ENCODE results near the gene NEURL2. TPM values are rescaled to one million over a fixed set of nuclear protein-coding genes. Genes with fewer than 3 reads are reported as not detected.
"Not testable (repeated sequence)": the region's sequence is repeated elsewhere in the genome, so short reads cannot be mapped to it uniquely, and the experiment has no call there.

The NEURL2 gene
- total RNA-seq, 1 donor from 2014 or later: 6.4 TPM

DNA sequence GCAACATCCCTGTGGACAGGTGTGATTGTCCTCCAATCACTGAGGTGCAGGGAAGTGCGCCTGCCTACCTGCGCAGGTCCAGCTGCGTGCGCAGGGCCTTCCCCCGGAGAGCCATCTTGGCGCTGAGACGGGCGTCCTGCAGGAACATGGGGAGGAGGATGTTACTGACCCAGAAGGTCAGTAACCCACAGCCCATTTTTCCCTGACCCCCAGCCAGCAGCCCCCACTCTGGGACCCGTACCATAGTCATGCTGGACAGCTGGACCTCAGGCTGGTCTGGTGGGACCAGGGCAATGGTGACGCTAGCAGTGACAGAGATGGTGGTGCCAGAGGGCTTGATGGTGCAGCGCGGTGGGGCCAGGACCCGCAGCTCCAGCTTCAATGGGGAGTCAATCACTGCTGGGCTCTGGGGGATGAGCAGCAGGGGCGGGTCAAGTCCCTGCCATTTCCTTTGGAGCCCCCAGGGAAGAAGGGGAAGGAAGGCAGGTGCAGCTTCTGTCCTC, 11.2 kb upstream of the NEURL2 start:
- Mint-ChIP-seq H3K4me1 (ENCODE audit: unreplicated experiment) (no peaks in the 10 kb centered on the region), H3K27me3 (no peaks in the 10 kb centered on the region), H3K9me3 (no peaks in the 10 kb centered on the region), H3K4me3 (no peak overlapping the region), H3K27ac (no peak overlapping the region), H3K36me3 (peaks cover 9% of the 10 kb centered on the region)
- no peak for DNase-seq (ENCODE audit: extremely low spot score, unreplicated experiment)
- TF ChIP-seq, protein P1, sequence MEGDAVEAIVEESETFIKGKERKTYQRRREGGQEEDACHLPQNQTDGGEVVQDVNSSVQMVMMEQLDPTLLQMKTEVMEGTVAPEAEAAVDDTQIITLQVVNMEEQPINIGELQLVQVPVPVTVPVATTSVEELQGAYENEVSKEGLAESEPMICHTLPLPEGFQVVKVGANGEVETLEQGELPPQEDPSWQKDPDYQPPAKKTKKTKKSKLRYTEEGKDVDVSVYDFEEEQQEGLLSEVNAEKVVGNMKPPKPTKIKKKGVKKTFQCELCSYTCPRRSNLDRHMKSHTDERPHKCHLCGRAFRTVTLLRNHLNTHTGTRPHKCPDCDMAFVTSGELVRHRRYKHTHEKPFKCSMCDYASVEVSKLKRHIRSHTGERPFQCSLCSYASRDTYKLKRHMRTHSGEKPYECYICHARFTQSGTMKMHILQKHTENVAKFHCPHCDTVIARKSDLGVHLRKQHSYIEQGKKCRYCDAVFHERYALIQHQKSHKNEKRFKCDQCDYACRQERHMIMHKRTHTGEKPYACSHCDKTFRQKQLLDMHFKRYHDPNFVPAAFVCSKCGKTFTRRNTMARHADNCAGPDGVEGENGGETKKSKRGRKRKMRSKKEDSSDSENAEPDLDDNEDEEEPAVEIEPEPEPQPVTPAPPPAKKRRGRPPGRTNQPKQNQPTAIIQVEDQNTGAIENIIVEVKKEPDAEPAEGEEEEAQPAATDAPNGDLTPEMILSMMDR (conservative IDR thresholded peaks at IDR 0.05): no peak

DNA sequence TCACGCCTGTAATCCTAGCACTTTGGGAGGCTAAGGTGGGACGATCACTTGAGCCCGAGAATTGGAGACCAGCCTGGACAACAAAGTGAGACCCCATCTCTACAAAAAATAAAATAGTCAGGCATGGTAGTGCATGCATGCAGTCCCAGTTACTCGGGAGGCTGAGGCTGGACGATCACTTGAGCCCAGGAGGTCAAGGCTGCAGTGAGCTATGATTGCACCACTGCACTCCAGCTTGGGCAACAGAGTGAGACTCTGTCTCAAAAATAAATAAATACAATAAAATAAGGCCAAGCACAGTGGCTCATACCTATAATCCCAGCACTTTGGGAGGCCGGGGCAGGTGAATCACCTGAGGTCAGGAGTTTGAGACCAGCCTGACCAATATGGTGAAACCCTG, 10.3 kb upstream of the NEURL2 start:
- H3K36me3 Mint-ChIP-seq; H3K4me1 Mint-ChIP-seq (ENCODE audit: unreplicated experiment); H3K27me3 Mint-ChIP-seq; H3K4me3 Mint-ChIP-seq; H3K9me3 Mint-ChIP-seq; H3K27ac Mint-ChIP-seq; DNase-seq (ENCODE audit: extremely low spot score, unreplicated experiment): not testable (repeated sequence)

DNA sequence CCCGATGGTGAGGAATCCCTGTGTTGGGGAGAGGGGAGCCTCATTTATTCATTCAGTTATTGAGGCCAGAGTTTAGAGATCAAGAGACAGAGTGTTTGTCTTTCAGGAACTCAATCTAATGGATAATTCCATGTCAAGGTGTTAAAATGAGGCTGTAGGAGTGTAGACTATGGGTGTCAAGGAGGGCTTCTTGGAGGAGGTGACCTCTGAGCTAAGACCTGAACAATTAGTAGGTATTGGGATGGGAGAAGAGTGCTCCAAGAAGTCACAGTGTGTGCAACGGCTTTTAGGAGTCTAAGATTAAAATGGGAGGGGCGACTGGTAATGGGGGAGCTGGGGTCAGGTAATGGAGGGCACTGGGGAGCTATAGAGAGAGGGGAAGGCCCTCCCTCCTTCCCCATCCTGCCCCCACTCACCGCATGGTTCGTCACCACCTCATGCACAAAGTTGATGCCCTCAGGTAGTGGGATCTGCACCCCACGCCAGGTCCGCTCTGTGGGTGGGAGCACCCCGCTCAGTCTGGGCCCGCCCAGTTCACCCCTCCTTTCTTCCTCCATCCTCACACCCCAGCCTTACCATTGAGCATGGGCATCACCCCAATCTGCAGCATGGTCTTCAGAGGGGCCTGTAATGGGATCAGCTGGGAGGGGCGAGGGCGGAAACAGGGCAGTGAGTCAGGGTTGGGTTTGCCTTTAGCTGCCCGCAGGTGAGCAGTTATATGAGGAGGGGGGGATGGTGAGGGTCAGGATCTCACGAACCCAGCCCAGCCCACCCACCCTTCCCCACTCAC, 8.2 kb upstream of the NEURL2 start:
- no peaks in the 10 kb centered on the region for H3K9me3 Mint-ChIP-seq
- no peak for DNase-seq (ENCODE audit: extremely low spot score, unreplicated experiment)
- H3K4me1 Mint-ChIP-seq (ENCODE audit: unreplicated experiment): no peaks in the 10 kb centered on the region
- no peaks in the 10 kb centered on the region for H3K27me3 Mint-ChIP-seq
- H3K27ac Mint-ChIP-seq: no peak overlapping the region
- H3K4me3 Mint-ChIP-seq: no peak overlapping the region
- H3K36me3 Mint-ChIP-seq: peaks cover 9% of the 10 kb centered on the region
- TF ChIP-seq, protein P1 (conservative IDR thresholded peaks at IDR 0.05): no peak

DNA sequence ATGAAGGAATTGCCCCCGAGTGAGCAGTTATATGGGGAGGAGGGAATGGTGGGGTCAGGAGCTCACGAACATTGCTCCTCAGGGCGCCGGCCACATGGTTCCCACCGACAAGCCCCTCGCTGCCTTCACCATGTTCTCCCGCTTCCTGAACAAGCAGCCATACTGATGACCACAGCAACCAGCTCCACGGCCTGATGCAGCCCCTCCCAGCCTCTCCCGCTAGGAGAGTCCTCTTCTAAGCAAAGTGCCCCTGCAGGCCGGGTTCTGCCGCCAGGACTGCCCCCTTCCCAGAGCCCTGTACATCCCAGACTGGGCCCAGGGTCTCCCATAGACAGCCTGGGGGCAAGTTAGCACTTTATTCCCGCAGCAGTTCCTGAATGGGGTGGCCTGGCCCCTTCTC, 7.3 kb upstream of the NEURL2 start:
- Mint-ChIP-seq H3K36me3 (peaks cover 13% of the 10 kb centered on the region), H3K4me3 (no peak overlapping the region), H3K27me3 (no peaks in the 10 kb centered on the region), H3K4me1 (ENCODE audit: unreplicated experiment) (no peaks in the 10 kb centered on the region), H3K27ac (no peak overlapping the region), H3K9me3 (no peaks in the 10 kb centered on the region)
- DNase-seq (ENCODE audit: extremely low spot score, unreplicated experiment): no peak
- TF ChIP-seq, protein P1 (conservative IDR thresholded peaks at IDR 0.05): no peak

DNA sequence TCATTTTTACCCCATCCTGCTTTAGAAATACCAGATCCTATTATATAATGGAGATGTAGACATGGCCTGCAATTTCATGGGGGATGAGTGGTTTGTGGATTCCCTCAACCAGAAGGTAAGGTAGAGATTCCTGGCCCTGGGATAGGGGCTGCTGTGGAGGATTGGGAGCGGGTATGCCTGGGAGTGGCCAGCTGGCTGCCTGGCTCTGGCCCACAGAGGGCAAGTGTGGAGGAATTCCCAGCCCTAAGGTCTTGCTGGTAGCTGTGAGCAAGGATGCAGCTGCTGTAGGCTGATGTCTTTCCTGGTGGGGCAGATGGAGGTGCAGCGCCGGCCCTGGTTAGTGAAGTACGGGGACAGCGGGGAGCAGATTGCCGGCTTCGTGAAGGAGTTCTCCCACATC, 6.7 kb upstream of the NEURL2 start:
- TF ChIP-seq, protein P1 (conservative IDR thresholded peaks at IDR 0.05): no peak
- Mint-ChIP-seq H3K4me3 (no peak overlapping the region), H3K27ac (no peak overlapping the region), H3K27me3 (no peaks in the 10 kb centered on the region), H3K4me1 (ENCODE audit: unreplicated experiment) (no peaks in the 10 kb centered on the region), H3K36me3 (peaks cover 13% of the 10 kb centered on the region), H3K9me3 (no peaks in the 10 kb centered on the region)
- no peak for DNase-seq (ENCODE audit: extremely low spot score, unreplicated experiment)

DNA sequence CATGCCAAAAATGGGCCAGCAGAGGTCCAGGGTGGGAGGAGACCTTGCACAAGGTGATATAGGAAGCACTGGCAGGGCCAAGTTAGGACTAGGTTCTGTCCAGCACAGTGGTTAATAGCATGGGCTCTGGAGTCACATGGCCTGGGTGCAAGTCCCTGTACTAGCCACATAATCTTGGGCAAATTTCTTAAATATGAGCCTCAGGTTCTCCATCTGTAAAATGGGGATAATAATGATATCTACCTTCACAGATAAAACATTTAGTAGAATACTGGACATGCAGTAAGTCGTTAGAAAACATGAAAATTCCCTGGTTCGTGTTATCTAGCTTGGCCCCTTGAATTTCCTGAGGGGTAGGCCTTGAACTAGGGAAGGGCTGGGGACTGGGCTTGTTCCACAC, 6.3 kb upstream of the NEURL2 start:
- Mint-ChIP-seq H3K4me1 (ENCODE audit: unreplicated experiment) (no peaks in the 10 kb centered on the region), H3K36me3 (peaks cover 13% of the 10 kb centered on the region), H3K9me3 (no peaks in the 10 kb centered on the region), H3K4me3 (no peak overlapping the region), H3K27me3 (no peaks in the 10 kb centered on the region), H3K27ac (no peak overlapping the region)
- no peak for DNase-seq (ENCODE audit: extremely low spot score, unreplicated experiment)
- TF ChIP-seq, protein P1 (conservative IDR thresholded peaks at IDR 0.05): no peak
